ENCODE data around the gene EGFR.

DNA sequence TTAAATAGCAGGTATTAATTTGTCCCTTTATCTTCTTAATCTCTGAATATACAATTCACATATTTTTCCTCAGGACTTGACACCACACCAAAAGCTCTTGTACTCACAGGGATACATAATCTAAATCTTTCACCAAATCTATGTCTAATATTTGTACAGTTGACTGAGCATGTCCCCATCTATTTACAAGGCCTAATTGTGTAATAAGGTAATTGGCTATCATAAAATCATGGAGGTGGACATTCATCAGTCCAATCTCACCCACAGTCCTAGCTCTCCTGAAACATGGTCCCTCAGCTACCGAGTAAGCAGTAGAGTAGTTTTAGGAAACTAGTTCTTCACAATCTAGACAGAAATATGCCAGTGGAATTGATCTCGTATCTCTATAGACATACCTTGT is 30.3 kb upstream of the EGFR start:
- TF ChIP-seq CTCF (IDR thresholded peaks at IDR 0.05) (no peak), POLR2A (IDR thresholded peaks at IDR 0.05) (no peak)

All from sigmoid colon (tissue), 3 donors.